Measurements from ENCODE around the gene RC3H2.

Gene RC3H2

GRCh38 chr9:122904823-122905710 lies at the start of gene RC3H2:
TSS of gene RC3H2 (minus strand) at chr9:122905359. CDS start at chr9:122897509, 7,850 bp downstream.
- DNase-seq (ENCODE audit: low spot score), result peak; percentile 86

- no peak for DNase-seq (ENCODE audit: low spot score)
Measured at GRCh38 chr9:122954253-122954691, 49.1 kb upstream of the RC3H2 start.

GRCh38 chr9:122951056-122951455 lies 45.9 kb upstream of the RC3H2 start:
- DNase-seq (ENCODE audit: low spot score), result no peak

GRCh38 chr9:122950263-122950662 lies 45.1 kb upstream of the RC3H2 start:
- DNase-seq (ENCODE audit: low spot score), result no peak

GRCh38 chr9:122949696-122950095 lies 44.5 kb upstream of the RC3H2 start:
- no peak for DNase-seq (ENCODE audit: low spot score)

- no peak for DNase-seq (ENCODE audit: low spot score)
Measured at GRCh38 chr9:122948313-122948712, 43.2 kb upstream of the RC3H2 start.

GRCh38 chr9:122946461-122947005 lies 41.4 kb upstream of the RC3H2 start:
- DNase-seq (ENCODE audit: low spot score), result no peak

- DNase-seq (ENCODE audit: low spot score), result no peak
Measured at GRCh38 chr9:122944960-122945888, 40.1 kb upstream of the RC3H2 start.

- DNase-seq (ENCODE audit: low spot score), result peak; percentile 18
Measured at GRCh38 chr9:122941582-122942234, 36.5 kb upstream of the RC3H2 start.

GRCh38 chr9:122940749-122941581 lies 35.8 kb upstream of the RC3H2 start, which contains the start of gene RABGAP1:
TSS of gene RABGAP1 (plus strand) at chr9:122941020. CDS start at chr9:122957060, 16,040 bp downstream.
- peak; percentile 96 for DNase-seq (ENCODE audit: low spot score)

GRCh38 chr9:122940454-122940748 lies 35.2 kb upstream of the RC3H2 start:
- DNase-seq (ENCODE audit: low spot score), result no peak

GRCh38 chr9:122939601-122940000 lies 34.4 kb upstream of the RC3H2 start:
- no peak for DNase-seq (ENCODE audit: low spot score)

- DNase-seq (ENCODE audit: low spot score), result no peak
Measured at GRCh38 chr9:122936883-122937282, 31.7 kb upstream of the RC3H2 start.

- DNase-seq (ENCODE audit: low spot score), result peak; percentile 34
Measured at GRCh38 chr9:122936464-122936863, 31.3 kb upstream of the RC3H2 start.

GRCh38 chr9:122931226-122932121 lies 26.3 kb upstream of the RC3H2 start, which contains the start of gene ZBTB26:
TSS of gene ZBTB26 (minus strand) at chr9:122931512. CDS start at chr9:122919934, 11,578 bp downstream.
- DNase-seq (ENCODE audit: low spot score), result peak; percentile 90

GRCh38 chr9:122930541-122931225 lies 25.5 kb upstream of the RC3H2 start:
- no peak for DNase-seq (ENCODE audit: low spot score)

- DNase-seq (ENCODE audit: low spot score), result no peak
Measured at GRCh38 chr9:122929796-122930354, 24.7 kb upstream of the RC3H2 start.

- DNase-seq (ENCODE audit: low spot score), result no peak
Measured at GRCh38 chr9:122923947-122924346, 18.8 kb upstream of the RC3H2 start.

GRCh38 chr9:122922713-122923112 lies 17.6 kb upstream of the RC3H2 start:
- no peak for DNase-seq (ENCODE audit: low spot score)

Measured in HuH-7.5 (cell line).